GM12878 (cell line): ENCODE results near the gene CMTM5. TPM values are rescaled to one million over a fixed set of nuclear protein-coding genes. Genes with fewer than 3 reads are reported as not detected.

Experiments used
- ATAC-seq: fragments of 200-7000 bp; cut with Tn5 transposase; 3 replicates; pipeline ENCODE4 v1.9.1; 2020; ENCODE audit warnings: mild to moderate bottlenecking, moderate library complexity
- BruUV-seq: library from RNA; stranded (reverse); fragments of 400-500 nt; replicated peaks from 2 replicates; lab custom pipeline; 2021; lab: Mats Ljungman, UMichigan
- CTCF ChIA-PET: fragments of 300-600 bp; sonication (Branson Sonifier 250); formaldehyde crosslinking; extraction: SDS; loops from one replicate; lab custom pipeline; 2021; ENCODE audit warnings: inconsistent platforms; lab: Yijun Ruan, JAX
- POLR2A ChIA-PET: fragments of 350-600 bp; formaldehyde crosslinking; extraction: SDS; loops from one replicate; lab custom pipeline; 2021; ENCODE audit warnings: inconsistent platforms; lab: Charles Lee
- RAD21 ChIA-PET: fragments of 300-600 bp; sonication (Branson Sonifier 250); formaldehyde crosslinking; loops from one replicate; lab custom pipeline; 2023; ENCODE audit warnings: antibody characterized with exemption; ENCODE audit not compliant: unreplicated experiment; lab: Charles Lee
- SMC1A ChIA-PET: fragments of 300-600 bp; sonication (Branson Sonifier 250); formaldehyde crosslinking; loops from one replicate; lab custom pipeline; 2023; ENCODE audit not compliant: unreplicated experiment, uncharacterized antibody; lab: Charles Lee
- DNase-seq: peaks from one replicate; pipeline ENCODE4 v3.0.0-alpha.2; 2011; ENCODE audit warnings: low read depth, low spot score
- FAIRE-seq: peaks from 3 replicates; lab custom pipeline; 2011; peaks lifted over from hg19 to GRCh38; lab: Jason Lieb, UNC
- H2AFZ ChIP-seq: 2 replicates; pipeline ENCODE4 v1.6.0; 2011; ENCODE audit warnings: low read depth, low read length, control low read depth; ENCODE audit not compliant: control insufficient read depth
- H3K27ac ChIP-seq: 2 replicates; pipeline ENCODE4 v1.5.1; 2011; ENCODE audit warnings: control low read depth; ENCODE audit not compliant: control insufficient read depth, insufficient read depth
- H3K27me3 ChIP-seq, 2 experiments: replicated peaks in 1 of 2; 2 replicates each; pipeline versions ENCODE4 v1.6.0 to v1.6.1; 2011; ENCODE audit warnings: low read length in 1 of 2; ENCODE audit not compliant: control insufficient read depth in 2 of 2, insufficient read depth in 2 of 2
- H3K36me3 ChIP-seq, 2 experiments: 2 replicates each; pipeline ENCODE4 v1.5.1; 2011; ENCODE audit warnings: low read length in 1 of 2; ENCODE audit not compliant: control insufficient read depth in 2 of 2, insufficient read depth in 2 of 2
- H3K4me1 ChIP-seq: 2 replicates; pipeline ENCODE4 v1.6.1; 2011; ENCODE audit warnings: mild to moderate bottlenecking, low read length, moderate library complexity, mixed read lengths; ENCODE audit not compliant: control insufficient read depth, insufficient read depth
- H3K4me2 ChIP-seq: 2 replicates; pipeline ENCODE4 v1.6.0; 2011; ENCODE audit warnings: control low read depth; ENCODE audit not compliant: control insufficient read depth, insufficient read depth
- H3K4me3 ChIP-seq: fragments of 200-600 bp; sonication (generic); 2 replicates; pipeline ENCODE4 v1.5.1; 2016
- H3K79me2 ChIP-seq: 2 replicates; pipeline ENCODE4 v1.6.0; 2011; ENCODE audit warnings: low read length; ENCODE audit not compliant: control insufficient read depth, insufficient read depth
- H3K9ac ChIP-seq: 2 replicates; pipeline ENCODE4 v1.8.0; 2011; ENCODE audit warnings: low read length, control low read depth, mixed read lengths; ENCODE audit not compliant: control insufficient read depth, insufficient read depth
- H3K9me3 ChIP-seq: replicated peaks from 3 replicates; pipeline ENCODE4 v1.5.1; 2011; ENCODE audit warnings: mild to moderate bottlenecking, low read length; ENCODE audit not compliant: control insufficient read depth, insufficient read depth
- H4K20me1 ChIP-seq: 2 replicates; pipeline ENCODE4 v1.6.0; 2011; ENCODE audit not compliant: control insufficient read depth, insufficient read depth
- ATF2 ChIP-seq: IDR thresholded peaks from 2 replicates; pipeline ENCODE4 v1.6.1; 2012; ENCODE audit warnings: low read length, inconsistent platforms
- BRCA1 ChIP-seq: IDR thresholded peaks from 2 replicates; pipeline ENCODE4 v1.6.1; 2011; ENCODE audit warnings: low read depth, low read length, improper control_type of control experiment
- CEBPB ChIP-seq, 2 experiments: fragments of 150-350 bp in 1 of 2; IDR thresholded peaks; 2 replicates each; pipeline ENCODE4 v1.6.1; 2012 to 2014; ENCODE audit warnings: low read depth in 2 of 2, low read length in 2 of 2, borderline replicate concordance in 1 of 2, inconsistent platforms in 1 of 2
- CUX1 ChIP-seq: IDR thresholded peaks from 2 replicates; pipeline ENCODE4 v1.6.1; 2012; ENCODE audit warnings: improper control_type of control experiment, low read depth, low read length; ENCODE audit not compliant: insufficient replicate concordance
- NFXL1 ChIP-seq: fragments of 450-650 bp; IDR thresholded peaks from 2 replicates; pipeline ENCODE4 v1.6.1; 2017; ENCODE audit warnings: antibody characterized with exemption, mild to moderate bottlenecking, borderline replicate concordance
- RAD21 ChIP-seq: IDR thresholded peaks from 2 replicates; pipeline ENCODE4 v1.6.1; 2011; ENCODE audit warnings: mild to moderate bottlenecking, low read depth, low read length, moderate library complexity; ENCODE audit not compliant: insufficient read depth
- SREBF2 ChIP-seq: IDR thresholded peaks from 2 replicates; pipeline ENCODE4 v1.6.1; 2012; ENCODE audit warnings: mild to moderate bottlenecking, low read length
- USF2 ChIP-seq: IDR thresholded peaks from 2 replicates; pipeline ENCODE4 v1.6.1; 2011; ENCODE audit warnings: low read depth, low read length, improper control_type of control experiment, borderline replicate concordance
- WRNIP1 ChIP-seq: IDR thresholded peaks from 2 replicates; pipeline ENCODE4 v1.6.1; 2011; ENCODE audit warnings: low read depth, low read length, improper control_type of control experiment, borderline replicate concordance
- ZNF384 ChIP-seq: IDR thresholded peaks from 2 replicates; pipeline ENCODE4 v1.6.1; 2012; ENCODE audit warnings: low read depth, mild to moderate bottlenecking, low read length, improper control_type of control experiment, borderline replicate concordance
- WGBS: methylation state at CpG from one replicate; pipeline ENCODE4 v1.1.6; 2016; ENCODE audit warnings: low lambda C conversion rate; ENCODE audit not compliant: insufficient replicate concordance, insufficient coverage; ENCODE audit errors: missing lambda C conversion rate; 5-methylcytosine and 5-hydroxymethylcytosine counted together
- in situ Hi-C: fragments of 300-500 bp; cut with MboI; formaldehyde crosslinking; loops from 9 replicates; pipeline ENCODE4 v1.14.3; 2018; ENCODE audit warnings: mixed read lengths
- intact Hi-C: fragments of 100-400 bp; cut with micrococcal nuclease; formaldehyde crosslinking; loops from one replicate; pipeline ENCODE4 v1.14.2; 2022; ENCODE audit not compliant: unreplicated experiment
- polyA plus RNA-seq, 11 experiments: library from polyadenylated mRNA; depleted of rRNA in 4 of 11; unstranded in 6 of 11; stranded (reverse) in 5 of 11; fragments of >200 nt; fragmentation: Nextera tagmentation in 4 of 11; fragmentation: Illumina TruSeq in 1 of 11; extraction: Ambion mirVana in 4 of 11; extraction: Trizol in 1 of 11; gene quantifications; 1 replicate in 1 of 11; 2 replicates in 10 of 11; pipeline versions ENCODE4 v1.2.1 to v1.2.3, GENCODE V29; 2011 to 2016; ENCODE audit warnings: inconsistent platforms in 2 of 11, missing spikeins in 2 of 11, low read depth in 1 of 11
- total RNA-seq, 4 experiments: library from RNA; depleted of rRNA in 3 of 4; stranded (reverse); fragments of >200 nt in 3 of 4; fragmentation: Illumina TruSeq in 1 of 4; extraction: Trizol in 1 of 4; gene quantifications; 2 replicates each; pipeline versions ENCODE4 v1.2.1 to v1.2.3, GENCODE V29; 2013 to 2021

CMTM5 gene
- total and polyA plus RNA-seq, 10 of the 15 experiments (the other 5 are each of a cell fraction or from before 2014, with no cell fraction given): not detected

GRCh38 chr14:23402296-23403138 is 25.7 kb downstream of the CMTM5 start:
- in situ Hi-C loops: no loop called here
- intact Hi-C loops: no loop called here
- Histone ChIP-seq H3K9me3 (no peaks in the 10 kb centered on the region), H4K20me1 (no peaks in the 10 kb centered on the region), H3K27me3 (no peaks in the 10 kb centered on the region; a peak in 3 of 4 replicates), H2AFZ (no peak overlapping the region), H3K4me1 (no peaks in the 10 kb centered on the region), H3K36me3 (no peaks in the 10 kb centered on the region), H3K9ac (no peak overlapping the region), H3K4me2 (no peak overlapping the region), H3K4me3 (no peak overlapping the region), H3K27ac (no peak overlapping the region), H3K79me2 (no peaks in the 10 kb centered on the region)
- no TSS peak for BruUV-seq
- ATAC-seq: no peak
- DNase-seq: no peak
- TF ChIP-seq NFXL1: no peak
- no peak for TF ChIP-seq CEBPB (IDR thresholded peaks at IDR 0.05; ENCODE audit: borderline replicate concordance in 1 of 2, low read depth in 2 of 2, low read length in 2 of 2)
- no peak for TF ChIP-seq USF2
- TF ChIP-seq WRNIP1: no peak
- TF ChIP-seq SREBF2: no peak
- TF ChIP-seq CUX1: no peak
- TF ChIP-seq BRCA1: no peak
- no peak for TF ChIP-seq ZNF384
- no peak for TF ChIP-seq RAD21
- TF ChIP-seq ATF2: no peak
- ChIA-PET SMC1A (no interaction called here), RAD21 (no interaction called here), POLR2A (no interaction called here), CTCF (no interaction called here)
- 26% methylated on average over 23 of the region's 25 CpGs for WGBS
- no peak for FAIRE-seq
